ENCODE data around the gene ETV6. TPM values are rescaled to one million over a fixed set of nuclear protein-coding genes. Genes with fewer than 3 reads are reported as not detected.

ETV6 gene
- total and polyA plus RNA-seq, 2 of the 8 experiments (the other 6 are each of a cell fraction or from before 2014, with no cell fraction given), result 5.5 to 23.9 TPM

DNA sequence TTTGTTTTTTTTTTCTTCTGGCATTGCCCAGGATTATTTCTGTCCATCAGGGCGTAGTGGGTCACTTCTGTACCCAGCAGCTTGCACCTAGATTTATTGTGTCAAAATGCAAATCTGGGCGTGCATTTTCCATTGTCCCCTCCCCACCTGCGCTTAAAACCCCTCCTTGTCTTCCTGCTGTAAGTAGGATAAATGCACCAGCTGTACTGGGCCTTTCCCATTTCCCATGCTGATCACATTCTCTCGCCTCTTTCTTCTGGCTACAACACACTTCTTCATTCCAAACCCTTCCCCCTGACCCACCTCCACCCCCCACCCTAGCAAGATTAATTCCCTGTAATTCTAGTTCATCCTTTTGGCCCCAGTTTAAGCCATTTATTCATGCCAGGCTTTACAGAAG is 128.0 kb downstream of the ETV6 start:
- Histone ChIP-seq H2BK15ac (ENCODE audit: low read length) (no peak overlapping the region), H3K27me3 (replicated peaks in 1 of 4; ENCODE audit: control insufficient read depth in 3 of 4, extremely low read depth in 1 of 4, insufficient read depth in 3 of 4, low read length in 3 of 4) (no peaks in the 10 kb centered on the region), H2BK120ac (replicated peaks; ENCODE audit: low read depth, low read length) (no peak overlapping the region), H3K56ac (replicated peaks; ENCODE audit: insufficient read length, low read depth, low read length) (no peak overlapping the region), H4K91ac (replicated peaks; ENCODE audit: insufficient read length, low read length) (no peak overlapping the region), H2AK5ac (ENCODE audit: low read depth, low read length) (no peak overlapping the region), H4K20me1 (replicated peaks in 1 of 2; ENCODE audit: control insufficient read depth in 1 of 2, insufficient read depth in 2 of 2, low read length in 2 of 2) (no peaks in the 10 kb centered on the region), H3K23me2 (ENCODE audit: low read depth, low read length) (no peaks in the 10 kb centered on the region), H3K4me1 (replicated peaks in 1 of 4; ENCODE audit: control insufficient read depth in 3 of 4, insufficient read depth in 4 of 4, low read length in 3 of 4) (no peaks in the 10 kb centered on the region; a peak in 1 of 7 replicates), H4K8ac (ENCODE audit: extremely low read depth, insufficient read depth, low read length) (no peak overlapping the region), H3K18ac (ENCODE audit: extremely low read depth, low read length) (no peak overlapping the region), H3K9me3 (ENCODE audit: insufficient read depth in 2 of 2, low read depth in 1 of 2, low read length in 1 of 2) (no peaks in the 10 kb centered on the region), H2BK20ac (ENCODE audit: low read length) (no peak overlapping the region), H3K4me3 (ENCODE audit: extremely low read depth in 1 of 4, insufficient read depth in 2 of 4, low read depth in 3 of 4, low read length in 4 of 4) (no peak overlapping the region), H3K36me3 (ENCODE audit: control insufficient read depth in 2 of 4, insufficient read depth in 4 of 4, low read length in 3 of 4) (no peaks in the 10 kb centered on the region), H2BK12ac (ENCODE audit: low read depth, low read length) (no peak overlapping the region), H2AFZ (ENCODE audit: low read length) (no peak overlapping the region), H3K4me2 (ENCODE audit: insufficient read depth in 1 of 2, low read depth in 2 of 2, low read length in 2 of 2) (no peak overlapping the region), H3K4ac (replicated peaks; ENCODE audit: insufficient read length, low read depth, low read length) (no peak overlapping the region), H4K5ac (ENCODE audit: insufficient read length, low read depth, low read length) (no peak overlapping the region), H3K79me1 (ENCODE audit: low read depth, low read length) (no peaks in the 10 kb centered on the region), H3K23ac (ENCODE audit: insufficient read length) (no peak overlapping the region), H3K27ac (ENCODE audit: low read depth, low read length) (no peak overlapping the region), H3K14ac (ENCODE audit: insufficient read length) (no peak overlapping the region), H2BK5ac (ENCODE audit: low read depth, low read length) (no peak overlapping the region), H3K9ac (replicated peaks in 1 of 4; ENCODE audit: extremely low read depth in 1 of 4, low read depth in 3 of 4, low read length in 3 of 4) (no peak overlapping the region), H3K79me2 (ENCODE audit: control insufficient read depth in 1 of 2, insufficient read depth in 2 of 2, low read length in 2 of 2) (no peaks in the 10 kb centered on the region)
- DNase-seq (ENCODE audit: low read depth in 1 of 2, low spot score in 2 of 2), result no peak
- WGBS, 2 experiments (ENCODE audit: extremely low coverage in 1 of 2, insufficient coverage in 1 of 2, insufficient read length in 1 of 2, insufficient replicate concordance in 2 of 2, low coverage in 1 of 2, low lambda C conversion rate in 2 of 2, missing lambda C conversion rate in 1 of 2), result 79% methylated on average over 4 of the region's 4 CpGs; no CpG with 5 or more reads in 1 of the 2 experiments
- TF ChIP-seq EZH2 (IDR thresholded peaks at IDR 0.05; ENCODE audit: low read depth, low read length, severe bottlenecking) (no peak), KDM1A (IDR thresholded peaks at IDR 0.05; ENCODE audit: borderline replicate concordance, low read length) (no peak), KDM4A (IDR thresholded peaks at IDR 0.05; ENCODE audit: low read depth, low read length, severe bottlenecking) (no peak), SP1 (IDR thresholded peaks at IDR 0.05; ENCODE audit: low read depth, low read length) (no peak), KDM5A (IDR thresholded peaks at IDR 0.05; ENCODE audit: low read length) (no peak), BRCA1 (IDR thresholded peaks at IDR 0.05; ENCODE audit: low read depth, low read length) (no peak), RFX5 (IDR thresholded peaks at IDR 0.05; ENCODE audit: borderline replicate concordance, low read depth, low read length) (no peak)
- TF ChIP-seq, protein P1, sequence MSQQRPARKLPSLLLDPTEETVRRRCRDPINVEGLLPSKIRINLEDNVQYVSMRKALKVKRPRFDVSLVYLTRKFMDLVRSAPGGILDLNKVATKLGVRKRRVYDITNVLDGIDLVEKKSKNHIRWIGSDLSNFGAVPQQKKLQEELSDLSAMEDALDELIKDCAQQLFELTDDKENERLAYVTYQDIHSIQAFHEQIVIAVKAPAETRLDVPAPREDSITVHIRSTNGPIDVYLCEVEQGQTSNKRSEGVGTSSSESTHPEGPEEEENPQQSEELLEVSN (IDR thresholded peaks at IDR 0.05), result no peak
- POLR2A ChIA-PET (ENCODE audit: partially characterized antibody), result interaction anchor here (1.0 kb wide), 1 partner anchor 8 kb away, joined by 3 read pairs; no protein-coding TSS in a partner anchor
- CTCF ChIA-PET (ENCODE audit: partially characterized antibody), result interaction anchor here (0.7 to 1.9 kb wide), 2 partner anchors 16 to 35 kb away, joined by 3 to 5 read pairs; no protein-coding TSS in a partner anchor
- no peak for FAIRE-seq

Measured in H1 (cell line).